Loucy (cell line): ENCODE results near the gene GTF2IRD1.

Experiments used
- CTCF ChIP-seq: fragments of 200-600 bp; sonication (generic); conservative IDR thresholded peaks from 2 replicates; pipeline ENCODE4 v1.5.1; 2014; ENCODE audit warnings: mild to moderate bottlenecking, antibody characterized with exemption, low read length
- EZH2phosphoT487 ChIP-seq: fragments of 200-600 bp; IDR thresholded peaks from 2 replicates; pipeline ENCODE4 v1.6.1; 2018; ENCODE audit warnings: antibody characterized with exemption, mild to moderate bottlenecking, moderate library complexity, borderline replicate concordance

- TF ChIP-seq CTCF (no peak), EZH2phosphoT487 (no peak)
These were observed 184.0 kb downstream of the GTF2IRD1 start for GRCh38 chr7:74637745-74638144.
